ENCODE results near the gene TMEM267.
"Not testable (repeated sequence)": the region's sequence is repeated elsewhere in the genome, so short reads cannot be mapped to it uniquely, and the experiment has no call there.

The TMEM267 gene

DNA sequence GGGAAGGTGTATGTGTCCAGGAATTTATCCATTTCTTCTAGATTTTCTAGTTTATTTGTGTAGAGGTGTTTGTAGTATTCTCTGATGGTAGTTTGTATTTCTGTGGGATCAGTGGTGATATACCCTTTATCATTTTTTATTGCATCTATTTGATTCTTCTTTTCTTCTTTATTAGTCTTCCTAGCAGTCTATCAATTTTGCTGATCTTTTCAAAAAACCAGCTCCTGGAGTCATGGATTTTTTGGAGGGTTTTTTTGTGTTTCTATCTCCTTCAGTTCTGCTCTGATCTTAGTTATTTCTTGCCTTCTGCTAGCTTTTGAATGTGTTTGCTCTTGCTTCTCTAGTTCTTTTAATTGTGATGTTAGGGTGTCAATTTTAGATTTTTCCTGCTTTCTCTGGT, 42.1 kb downstream of the TMEM267 start:
- DNase-seq = not testable (repeated sequence)

GRCh38 chr5:43437062-43437660, 46.5 kb downstream of the TMEM267 start:
- DNase-seq = no peak

- no peak for DNase-seq
Measured at GRCh38 chr5:43433382-43433781, 50.3 kb downstream of the TMEM267 start.

DNA sequence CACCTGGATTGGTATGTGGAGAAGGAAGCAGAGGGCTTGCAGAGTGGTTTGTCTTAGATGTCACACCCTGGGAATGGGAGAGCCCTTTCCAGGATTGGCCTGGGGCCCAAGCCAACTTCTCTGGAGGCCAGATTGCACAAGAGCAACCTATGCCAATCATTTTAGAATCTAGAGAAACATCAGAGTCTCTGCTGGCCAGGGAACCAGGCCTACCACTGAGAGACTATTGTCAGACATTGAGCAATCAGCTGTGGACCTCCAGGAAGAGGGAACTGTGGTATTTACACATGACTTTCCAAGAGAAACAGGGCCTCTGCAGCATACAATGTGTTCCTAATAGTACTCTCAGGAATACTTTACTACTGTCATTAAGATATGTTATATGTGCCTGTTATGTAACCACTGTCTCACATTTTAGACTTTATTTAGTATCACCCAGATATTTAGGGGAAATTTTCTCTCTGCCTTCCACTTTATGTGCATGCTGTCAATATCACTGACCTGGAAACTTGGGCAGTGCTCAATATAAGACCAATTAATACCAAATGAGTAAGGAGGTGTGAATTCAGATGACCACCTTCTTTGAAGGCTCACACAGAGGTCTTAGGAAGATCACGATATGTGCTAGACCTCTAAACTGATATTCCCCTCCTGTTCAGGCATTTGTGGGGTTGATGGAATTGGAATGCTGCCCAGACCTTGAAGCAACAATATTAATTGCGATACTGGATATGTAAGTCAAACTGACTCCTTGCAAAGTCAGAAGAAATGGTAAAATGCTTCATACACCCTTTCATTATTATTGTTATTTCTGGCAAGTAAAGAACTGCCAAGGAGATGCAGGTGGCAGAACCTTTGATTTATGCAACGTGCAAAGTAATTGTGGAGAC, 50.9 kb downstream of the TMEM267 start:
- DNase-seq = no peak

DNA sequence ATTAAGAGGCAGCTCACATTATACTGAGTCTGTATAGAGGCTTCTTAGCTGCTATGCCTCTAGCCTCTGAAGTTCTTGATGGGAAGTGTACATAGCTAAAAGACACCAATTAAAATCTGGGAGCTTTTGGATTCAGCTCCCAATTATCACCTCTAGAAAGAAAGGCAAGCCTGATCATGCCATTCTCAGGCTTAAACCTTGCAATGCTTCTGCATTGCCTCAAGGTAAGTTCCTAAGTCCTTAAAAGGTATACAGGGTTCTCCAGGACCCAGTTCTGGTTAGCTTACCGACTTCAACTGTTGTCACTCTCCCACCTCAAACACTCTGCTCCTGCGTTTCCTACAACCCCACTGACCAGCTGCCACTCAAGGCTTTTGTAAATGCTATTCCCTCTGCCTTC, 54.0 kb downstream of the TMEM267 start:
- no peak for DNase-seq

DNA sequence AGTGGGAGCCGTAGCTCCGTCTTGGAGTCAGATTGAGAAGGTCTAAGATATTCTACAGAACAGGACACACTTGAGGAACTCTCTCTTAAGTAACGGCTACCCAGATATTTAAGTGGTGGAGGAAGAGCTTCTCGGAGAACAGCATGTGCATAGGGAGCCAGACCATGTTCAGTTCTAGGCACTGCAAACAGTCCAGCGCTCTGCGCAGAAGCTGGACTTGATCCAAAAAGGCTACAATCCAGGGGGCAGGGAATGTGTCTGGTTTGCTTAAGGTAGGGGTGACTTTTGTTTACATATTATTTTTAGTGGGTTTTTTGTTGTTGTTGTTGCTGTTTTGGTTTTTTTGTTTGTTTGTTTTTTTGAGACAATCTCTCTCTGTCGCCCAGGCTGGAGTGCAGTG, 54.6 kb downstream of the TMEM267 start:
- DNase-seq = no peak

DNA sequence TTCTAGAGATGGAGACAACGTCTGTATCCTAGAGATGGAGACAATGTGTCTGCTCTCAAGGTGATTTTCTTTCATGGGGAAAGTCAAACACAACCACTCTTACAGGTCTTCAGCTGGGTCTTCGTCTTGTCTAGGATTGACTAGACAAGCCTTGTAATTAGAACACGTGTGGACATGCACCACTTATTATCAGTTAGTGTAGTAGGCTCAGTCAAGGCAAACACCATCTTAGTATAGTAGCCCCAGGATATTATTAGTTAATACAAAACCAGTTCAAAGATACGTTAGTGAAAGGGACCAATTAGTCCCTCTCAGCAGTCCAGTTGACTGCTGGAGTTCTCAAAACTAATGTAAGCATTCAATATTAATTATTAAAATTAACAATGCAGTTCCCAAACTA, 56.4 kb downstream of the TMEM267 start:
- no peak for DNase-seq

DNA sequence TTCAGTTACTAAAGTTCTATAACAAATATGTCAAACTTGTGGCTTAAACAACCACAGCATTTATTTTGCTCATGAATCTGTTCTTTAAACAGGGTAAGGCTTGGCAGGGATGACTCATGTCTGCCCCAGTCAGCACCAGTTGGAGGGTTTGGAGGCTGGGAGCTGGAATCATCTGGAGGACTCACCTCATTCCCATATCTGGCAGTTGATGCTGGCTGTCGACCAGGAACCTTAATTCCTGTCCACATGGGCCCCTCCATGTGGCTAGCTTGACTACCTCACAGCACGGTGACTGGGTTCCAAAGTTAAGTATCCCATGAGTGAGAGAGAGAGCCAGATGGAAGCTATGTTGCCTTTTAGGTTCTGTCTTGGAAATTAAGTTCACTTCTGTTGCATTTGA, 57.7 kb downstream of the TMEM267 start:
- no peak for DNase-seq

DNA sequence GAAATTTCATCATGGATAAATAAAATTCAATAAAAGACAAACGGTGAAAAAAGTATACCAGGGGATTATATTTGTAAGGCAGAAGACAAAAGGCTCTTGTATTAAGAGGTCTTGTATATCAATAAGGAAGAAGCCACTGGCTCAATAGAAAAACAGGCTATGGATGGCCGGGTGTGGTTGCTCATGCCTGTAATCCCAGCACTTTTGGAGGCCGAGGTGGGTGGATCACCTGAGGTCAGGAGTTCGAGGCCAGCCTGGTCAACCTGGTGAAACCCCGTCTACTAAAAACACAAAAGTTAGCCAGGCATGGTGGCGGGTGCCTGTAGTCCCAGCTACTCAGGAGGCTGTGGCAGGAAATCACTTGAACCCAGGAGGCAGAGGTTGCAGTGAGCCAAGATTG, 60.6 kb downstream of the TMEM267 start:
- DNase-seq = not testable (repeated sequence)

DNA sequence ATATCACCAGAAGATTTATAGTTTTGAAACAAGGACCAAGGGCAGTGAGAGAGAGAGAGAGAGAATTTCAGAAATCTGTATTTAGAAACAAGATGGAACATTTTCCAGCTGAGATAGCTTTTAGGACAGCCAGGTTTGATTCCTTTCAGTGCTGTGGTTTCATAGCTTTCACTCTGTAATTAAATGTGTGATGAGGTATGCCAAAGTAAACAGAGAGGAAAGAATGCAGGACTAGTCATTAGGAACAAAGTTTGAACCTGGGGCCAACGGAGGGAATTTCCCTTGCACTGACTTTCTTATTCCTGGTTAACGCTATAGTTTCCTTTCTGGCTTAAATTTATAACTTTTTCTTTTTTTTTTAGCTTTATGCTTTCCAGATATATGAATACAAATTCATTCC, 61.5 kb downstream of the TMEM267 start:
- no peak for DNase-seq

- DNase-seq = no peak
Measured at GRCh38 chr5:43421450-43422133, 62.1 kb downstream of the TMEM267 start.

GRCh38 chr5:43420241-43420640, 63.4 kb downstream of the TMEM267 start:
- DNase-seq = no peak

DNA sequence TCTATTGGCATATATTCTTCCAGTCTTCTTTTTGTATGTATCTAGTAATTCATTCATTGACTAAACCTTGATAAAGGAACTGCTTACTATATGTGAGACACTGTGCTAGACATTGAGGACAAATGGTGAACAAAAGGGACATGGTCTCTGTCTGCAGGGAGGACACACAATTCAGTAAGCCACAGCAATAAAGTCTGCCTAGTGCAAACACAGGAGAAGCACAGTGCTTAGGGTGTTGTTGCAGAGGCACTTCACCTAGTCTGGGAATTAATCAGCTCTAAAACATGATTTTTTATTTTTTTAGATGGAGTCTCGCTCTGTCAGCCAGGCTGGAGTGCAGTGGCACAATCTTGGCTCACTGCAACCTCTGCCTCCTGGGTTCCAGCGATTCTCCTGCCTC, 65.1 kb downstream of the TMEM267 start:
- no peak for DNase-seq

- DNase-seq = no peak
Measured at GRCh38 chr5:43416803-43417394, 66.8 kb downstream of the TMEM267 start.

DNA sequence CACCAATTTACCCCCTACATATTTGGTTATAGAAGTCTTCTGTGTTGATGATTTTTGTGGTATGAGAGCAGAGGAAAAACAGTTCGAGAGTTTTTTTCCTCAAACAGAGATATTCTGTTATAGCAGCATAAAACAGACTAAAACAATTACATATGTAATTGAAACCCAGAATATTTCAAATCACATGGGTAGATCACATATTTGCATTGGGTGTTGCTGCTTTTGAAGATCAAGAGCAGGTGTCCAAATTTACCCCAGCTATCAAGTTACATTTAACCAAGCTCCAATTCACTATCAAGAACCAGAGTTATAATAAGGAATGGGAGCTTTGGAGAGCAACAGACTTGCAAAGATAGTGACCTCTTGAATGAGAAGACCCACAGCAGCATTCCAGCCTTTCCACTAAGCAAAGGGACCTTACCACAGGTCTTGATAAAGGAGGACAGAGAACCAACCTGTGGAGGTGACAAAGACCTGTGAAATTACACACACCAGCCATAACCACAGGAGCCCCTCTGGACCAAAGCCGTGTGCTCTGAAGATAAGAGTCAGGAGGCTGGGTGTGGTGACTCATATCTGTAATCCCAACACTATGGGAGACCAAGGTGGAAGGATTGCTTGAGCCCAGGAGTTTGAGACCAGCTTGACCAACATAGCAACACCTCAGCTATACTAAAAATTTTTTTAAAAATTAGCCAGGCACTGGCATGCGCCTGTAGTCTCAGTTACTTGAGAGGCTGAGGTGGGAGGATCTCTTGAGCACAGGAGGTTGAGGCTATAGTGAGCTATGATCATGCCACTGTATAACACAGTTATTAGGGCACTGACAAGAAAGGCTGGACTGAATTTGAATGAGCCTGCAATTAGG, 67.5 kb downstream of the TMEM267 start:
- DNase-seq = no peak

- no peak for DNase-seq
Measured at GRCh38 chr5:43413966-43414365, 69.7 kb downstream of the TMEM267 start.

DNA sequence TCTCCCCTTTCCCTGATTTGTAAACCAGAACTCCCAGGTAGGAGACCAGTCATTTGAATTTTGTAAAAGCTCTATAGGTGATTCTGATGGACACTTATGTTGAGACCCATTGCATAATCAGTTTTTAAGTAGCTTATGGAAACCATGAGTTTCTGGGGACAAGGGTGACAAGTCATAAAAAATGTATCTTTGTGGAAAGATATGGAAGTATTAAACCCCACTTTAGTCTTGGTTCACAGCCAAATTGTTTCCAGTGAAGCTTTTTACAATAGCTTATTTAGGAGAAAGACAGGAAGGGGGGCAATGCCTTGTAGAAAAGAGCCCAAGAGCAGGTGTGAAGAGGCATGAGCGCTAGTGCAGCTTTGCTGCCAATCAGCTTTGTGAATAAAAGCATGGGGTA, 71.0 kb downstream of the TMEM267 start:
- DNase-seq = peak; percentile 89

DNA sequence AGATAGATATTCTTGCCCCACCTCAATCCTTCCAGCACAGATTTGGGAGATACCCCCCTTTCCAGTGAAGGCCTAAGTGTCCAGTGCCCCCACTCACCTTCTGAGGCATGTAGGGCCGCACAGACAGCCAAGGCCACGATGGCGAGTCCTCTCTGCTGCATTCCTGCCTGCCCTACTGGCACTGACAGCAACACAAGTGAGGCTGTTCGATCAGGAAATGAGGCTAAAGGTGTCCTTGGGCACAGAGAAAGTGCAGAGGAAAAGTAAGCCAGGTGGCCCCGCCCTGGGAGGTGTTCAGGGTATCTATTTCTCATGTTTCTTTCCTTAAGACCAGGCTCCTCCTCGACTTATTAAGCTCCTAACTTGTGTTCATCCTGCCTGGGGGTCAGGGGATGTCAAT, 71.5 kb downstream of the TMEM267 start, which contains the start of gene CCL28:
TSS of gene CCL28 (minus strand) at position 236 of the 400 bp plus-strand sequence. CDS start at position 161, 75 bp downstream.
- DNase-seq = no peak

GRCh38 chr5:43411495-43411894, 72.2 kb downstream of the TMEM267 start:
- DNase-seq = no peak

DNA sequence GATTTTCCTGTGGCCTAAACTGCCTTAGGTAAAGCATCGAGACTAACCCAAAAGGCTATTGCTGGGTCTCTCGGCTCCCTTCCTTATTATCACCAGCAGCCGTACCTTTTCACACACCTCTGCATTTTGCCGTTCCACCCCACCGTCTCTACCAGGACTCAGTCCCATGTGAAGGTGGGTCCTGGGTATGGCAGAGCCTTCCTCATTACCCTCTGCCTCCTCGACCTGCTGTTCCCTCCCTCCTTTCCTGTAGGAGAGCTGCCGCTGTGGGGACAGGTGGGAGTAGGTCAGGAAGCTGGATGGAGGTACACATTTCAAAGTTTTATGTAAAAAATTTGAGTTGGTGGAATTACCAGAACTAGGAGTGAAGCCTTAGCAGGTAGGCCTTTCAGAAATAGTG, 73.3 kb downstream of the TMEM267 start:
- no peak for DNase-seq

DNA sequence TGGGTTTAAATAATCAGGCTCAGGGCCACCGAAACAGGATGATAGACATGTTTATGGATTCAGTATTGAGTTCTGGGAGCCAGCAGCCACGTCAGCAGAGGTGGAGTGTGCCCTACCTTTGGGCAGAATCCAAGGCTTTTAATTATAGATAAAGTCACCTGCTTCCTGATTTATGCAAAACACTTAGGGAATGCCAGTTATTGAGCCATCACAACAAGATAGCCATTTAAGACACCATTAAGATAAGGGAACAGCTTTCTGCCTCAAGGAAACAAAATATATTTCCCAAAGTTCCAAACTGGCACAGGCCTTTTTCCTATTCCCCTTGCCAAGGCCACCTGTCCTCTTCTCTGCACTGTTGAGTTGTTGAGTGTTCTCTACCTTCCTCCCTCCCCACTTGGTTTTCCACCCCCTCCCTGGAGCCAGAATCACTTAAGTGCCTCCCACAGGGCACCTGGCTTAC, 73.8 kb downstream of the TMEM267 start:
- peak; percentile 99 for DNase-seq

GRCh38 chr5:43402524-43403066, 81.1 kb downstream of the TMEM267 start:
- not testable (repeated sequence) for DNase-seq
